CD14-positive monocyte (primary cell): Measurements from ENCODE around the gene USP49. TPM values are rescaled to one million over a fixed set of nuclear protein-coding genes. Genes with fewer than 3 reads are reported as not detected.
A peak's percentile ranks its signal among the peaks of the same experiment; 100 is the strongest.

Experiments
- DNase-seq, 3 donors: peaks; one replicate each; pipeline ENCODE4 v3.0.0-alpha.2; 2011 to 2022
- H2AFZ ChIP-seq: 2 replicates; pipeline ENCODE4 v1.6.0; 2012; ENCODE audit warnings: mild to moderate bottlenecking, low read depth, low read length, inconsistent platforms; ENCODE audit not compliant: insufficient read depth, poor library complexity, severe bottlenecking
- H3K27ac ChIP-seq, 2 donors: 1 replicate in 1 of 2; 2 replicates in 1 of 2; pipeline ENCODE4 v1.5.1; 2012 to 2013; ENCODE audit warnings: low read length in 2 of 2, control low read depth in 1 of 2, inconsistent platforms in 1 of 2, low read depth in 1 of 2, mild to moderate bottlenecking in 1 of 2
- H3K27me3 ChIP-seq, 2 donors: one replicate each; pipeline versions ENCODE4 v1.6.0 to v1.6.1; 2011 to 2013; ENCODE audit warnings: low read length in 2 of 2; ENCODE audit not compliant: control insufficient read depth in 2 of 2, insufficient read depth in 2 of 2
- H3K36me3 ChIP-seq, 2 donors: replicated peaks in 1 of 2; 1 replicate in 1 of 2; 2 replicates in 1 of 2; pipeline versions ENCODE4 v1.5.1 to v1.6.1; 2012 to 2013; ENCODE audit warnings: low read length in 2 of 2, control low read depth in 1 of 2, inconsistent platforms in 1 of 2, mild to moderate bottlenecking in 1 of 2; ENCODE audit not compliant: insufficient read depth in 2 of 2, control insufficient read depth in 1 of 2
- H3K4me1 ChIP-seq, 2 donors: 1 replicate in 1 of 2; 2 replicates in 1 of 2; pipeline versions ENCODE4 v1.5.1 to v1.6.1; 2012 to 2013; ENCODE audit warnings: low read length in 2 of 2, control low read depth in 1 of 2, inconsistent platforms in 1 of 2, mild to moderate bottlenecking in 1 of 2, moderate library complexity in 1 of 2; ENCODE audit not compliant: insufficient read depth in 2 of 2, control insufficient read depth in 1 of 2
- H3K4me2 ChIP-seq: replicated peaks from 2 replicates; pipeline ENCODE3; 2012; ENCODE audit warnings: low read length, moderate library complexity, mild to moderate bottlenecking; ENCODE audit not compliant: poor library complexity, severe bottlenecking; ENCODE audit errors: extremely low read depth
- H3K4me3 ChIP-seq, 3 experiments: fragments of 200-600 bp in 1 of 3; sonication (generic) in 1 of 3; replicated peaks in 1 of 3; 1 replicate in 2 of 3; 2 replicates in 1 of 3; pipeline ENCODE4 v1.5.1; 2011 to 2013; ENCODE audit warnings: low read length in 3 of 3, mild to moderate bottlenecking in 3 of 3, control low read depth in 2 of 3, low read depth in 2 of 3, inconsistent platforms in 1 of 3, moderate library complexity in 1 of 3
- H3K79me2 ChIP-seq: 2 replicates; pipeline ENCODE4 v1.6.0; 2012; ENCODE audit warnings: mild to moderate bottlenecking, control low read depth, inconsistent platforms, low read length, moderate library complexity; ENCODE audit not compliant: insufficient read depth
- H3K9ac ChIP-seq: 2 replicates; pipeline ENCODE4 v1.6.0; 2017; ENCODE audit warnings: low read length, mild to moderate bottlenecking; ENCODE audit not compliant: insufficient read depth, poor library complexity, severe bottlenecking
- H3K9me3 ChIP-seq, 2 donors: replicated peaks in 1 of 2; 1 replicate in 1 of 2; 2 replicates in 1 of 2; pipeline versions ENCODE4 v1.5.1 to v1.6.1; 2012 to 2013; ENCODE audit warnings: low read length in 2 of 2, control low read depth in 1 of 2; ENCODE audit not compliant: control insufficient read depth in 1 of 2, insufficient read depth in 1 of 2
- H4K20me1 ChIP-seq: 2 replicates; pipeline ENCODE4 v1.6.0; 2012; ENCODE audit warnings: mild to moderate bottlenecking, low read length, control low read depth, moderate library complexity; ENCODE audit not compliant: insufficient read depth
- H3K27ac Mint-ChIP-seq, 7 donors: one replicate each; pipeline ENCODE4 v1.8.0; 2020; ENCODE audit warnings: mild to moderate bottlenecking in 7 of 7, mixed read lengths in 7 of 7, moderate library complexity in 6 of 7, inconsistent platforms in 2 of 7
- H3K27me3 Mint-ChIP-seq, 3 donors: one replicate each; pipeline ENCODE4 v1.8.0; 2021 to 2022; ENCODE audit warnings: low read depth in 3 of 3, mild to moderate bottlenecking in 3 of 3, mixed read lengths in 3 of 3, moderate library complexity in 3 of 3, inconsistent platforms in 1 of 3
- H3K36me3 Mint-ChIP-seq, 2 donors: one replicate each; pipeline ENCODE4 v1.8.0; 2020; ENCODE audit warnings: mixed read lengths in 2 of 2, inconsistent platforms in 1 of 2, mild to moderate bottlenecking in 1 of 2
- H3K4me1 Mint-ChIP-seq: one replicate; pipeline ENCODE4 v1.8.0; 2020; ENCODE audit warnings: mild to moderate bottlenecking, mixed read lengths
- H3K4me3 Mint-ChIP-seq, 2 donors: one replicate each; pipeline ENCODE4 v1.8.0; 2020; ENCODE audit warnings: mild to moderate bottlenecking in 2 of 2, mixed read lengths in 2 of 2, moderate library complexity in 1 of 2
- H3K9me3 Mint-ChIP-seq, 7 donors: one replicate each; pipeline ENCODE4 v1.8.0; 2020 to 2022; ENCODE audit warnings: mixed read lengths in 7 of 7, mild to moderate bottlenecking in 6 of 7, moderate library complexity in 6 of 7, inconsistent platforms in 2 of 7
- WGBS: methylation state at CpG from one replicate; pipeline ENCODE4 v1.1.5; 2013; ENCODE audit warnings: missing lambda C conversion rate; ENCODE audit not compliant: insufficient coverage; 5-methylcytosine and 5-hydroxymethylcytosine counted together
- intact Hi-C, 2 donors: fragments of 100-400 bp; cut with micrococcal nuclease; formaldehyde crosslinking; loops; one replicate each; pipeline versions ENCODE4 v1.15.0 to v1.15.1; 2023
- polyA plus RNA-seq, 3 donors: library from polyadenylated mRNA; depleted of rRNA in 1 of 3; unstranded in 2 of 3; stranded (reverse) in 1 of 3; fragments of 300-500 nt in 2 of 3; fragments of >200 nt in 1 of 3; fragmentation: Illumina TruSeq in 2 of 3; gene quantifications; 1 replicate in 2 of 3; 2 replicates in 1 of 3; pipeline ENCODE4 v1.2.3, GENCODE V29; 2012 to 2021
- TF ChIP-seq, protein P1 (sequence below): fragments of 200-600 bp; IDR thresholded peaks from one replicate; pipeline ENCODE4 v1.8.0; 2022; ENCODE audit warnings: antibody characterized with exemption, mild to moderate bottlenecking

Gene USP49
- polyA plus RNA-seq, 3 donors, result 0.08 to 4.8 (median 0.37) TPM

DNA sequence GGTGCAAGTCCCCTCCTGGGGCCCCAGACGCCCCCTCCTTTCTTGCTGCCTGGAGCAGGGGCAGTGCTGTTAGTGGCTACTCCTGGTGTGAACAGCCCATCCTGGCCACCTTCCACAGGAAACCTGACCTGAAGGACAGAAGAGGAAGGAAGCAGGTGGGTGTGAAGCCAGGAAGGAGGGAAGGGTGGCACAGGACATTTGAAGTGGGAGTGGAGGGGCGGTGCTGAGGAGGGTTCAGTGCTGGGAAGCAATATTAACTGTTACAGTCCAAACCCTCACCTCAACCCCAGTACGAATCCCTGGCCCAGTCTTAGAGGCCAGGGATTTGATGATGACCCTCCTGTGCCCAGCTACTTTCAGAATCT, 113.8 kb downstream of the USP49 start:
- Histone ChIP-seq H3K27me3 (peaks cover 0 to 3% of the 10 kb centered on the region in 2 donors), H3K27ac (no peak overlapping the region), H3K4me3 (peak overlapping the region in 1 of 3 experiments; percentile 84), H3K36me3 (no peaks in the 10 kb centered on the region), H3K79me2 (peaks cover 7% of the 10 kb centered on the region), H2AFZ (no peak overlapping the region), H3K4me1 (peaks cover 69 to 83% of the 10 kb centered on the region in 2 donors), H4K20me1 (peaks cover 13% of the 10 kb centered on the region), H3K4me2 (peak overlapping the region; percentile 93), H3K9me3 (no peaks in the 10 kb centered on the region), H3K9ac (no peak overlapping the region)
- WGBS, result 17% methylated on average over 1 of the region's 3 CpGs
- no peaks in the 10 kb centered on the region for H3K9me3 Mint-ChIP-seq
- peak overlapping the region; percentile 71 to 85 for H3K4me3 Mint-ChIP-seq
- peaks cover 3 to 6% of the 10 kb centered on the region in 2 donors for H3K36me3 Mint-ChIP-seq
- DNase-seq, result no peak
- H3K4me1 Mint-ChIP-seq, result peaks cover 70% of the 10 kb centered on the region
- no peak overlapping the region for H3K27ac Mint-ChIP-seq
- TF ChIP-seq, protein P1, sequence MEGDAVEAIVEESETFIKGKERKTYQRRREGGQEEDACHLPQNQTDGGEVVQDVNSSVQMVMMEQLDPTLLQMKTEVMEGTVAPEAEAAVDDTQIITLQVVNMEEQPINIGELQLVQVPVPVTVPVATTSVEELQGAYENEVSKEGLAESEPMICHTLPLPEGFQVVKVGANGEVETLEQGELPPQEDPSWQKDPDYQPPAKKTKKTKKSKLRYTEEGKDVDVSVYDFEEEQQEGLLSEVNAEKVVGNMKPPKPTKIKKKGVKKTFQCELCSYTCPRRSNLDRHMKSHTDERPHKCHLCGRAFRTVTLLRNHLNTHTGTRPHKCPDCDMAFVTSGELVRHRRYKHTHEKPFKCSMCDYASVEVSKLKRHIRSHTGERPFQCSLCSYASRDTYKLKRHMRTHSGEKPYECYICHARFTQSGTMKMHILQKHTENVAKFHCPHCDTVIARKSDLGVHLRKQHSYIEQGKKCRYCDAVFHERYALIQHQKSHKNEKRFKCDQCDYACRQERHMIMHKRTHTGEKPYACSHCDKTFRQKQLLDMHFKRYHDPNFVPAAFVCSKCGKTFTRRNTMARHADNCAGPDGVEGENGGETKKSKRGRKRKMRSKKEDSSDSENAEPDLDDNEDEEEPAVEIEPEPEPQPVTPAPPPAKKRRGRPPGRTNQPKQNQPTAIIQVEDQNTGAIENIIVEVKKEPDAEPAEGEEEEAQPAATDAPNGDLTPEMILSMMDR, result no peak
- H3K27me3 Mint-ChIP-seq, result peaks cover 3 to 13% (median 6%) of the 10 kb centered on the region in 3 donors
- intact Hi-C loops, result loop anchor here (5.0 to 10.0 kb wide), 4 partner anchors 44 to 433 kb away; partner anchors contain the start of genes MRPS10 (in 1 of the 2), TFEB (in 1 of the 2) and USP49 (in 1 of the 2)

DNA sequence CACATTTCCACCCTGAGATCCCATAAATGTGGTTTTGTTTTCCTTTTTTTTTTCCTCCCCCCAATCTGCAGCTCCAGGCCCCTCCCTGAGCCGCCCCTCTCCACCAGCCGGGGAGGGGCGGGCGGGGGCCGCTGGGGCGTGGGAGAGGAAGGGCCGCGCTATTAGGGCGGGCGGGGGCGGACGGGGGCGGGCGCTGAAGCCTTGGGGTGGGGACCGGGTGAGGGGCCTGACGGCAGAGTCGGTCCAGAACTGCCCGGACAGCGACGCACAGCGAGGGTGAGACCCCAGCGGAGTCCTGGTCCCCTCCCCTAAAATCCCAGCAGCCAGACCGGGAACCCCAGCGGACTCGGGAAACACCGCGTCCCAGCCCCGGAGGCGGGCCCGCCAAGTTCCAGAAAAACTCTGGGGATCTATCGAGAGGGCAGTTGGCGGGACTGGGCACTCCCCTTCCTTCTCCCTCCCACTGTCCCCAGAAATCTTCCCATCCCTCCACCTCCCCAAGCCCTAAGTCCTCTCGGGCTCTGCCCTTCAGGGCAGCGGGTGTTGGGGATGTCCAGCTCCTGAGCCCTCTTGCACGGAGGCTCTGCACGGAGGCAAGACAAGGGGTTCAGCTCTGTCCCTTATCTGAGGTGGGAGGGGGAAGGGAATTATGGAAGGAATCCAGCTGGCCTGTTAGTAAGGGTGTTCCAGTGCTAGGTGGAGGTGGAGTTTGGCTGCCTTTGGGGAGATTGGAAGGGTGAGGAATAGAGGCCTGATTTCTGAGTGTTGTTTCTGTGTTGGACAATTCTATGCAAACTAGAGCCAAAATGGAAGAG, 114.4 kb downstream of the USP49 start, which contains the start of gene PRICKLE4:
TSS of gene PRICKLE4 (plus strand) at position 232 of the 815 bp plus-strand sequence. CDS start 2,692 bp downstream, outside the sequence.
- Histone ChIP-seq H3K4me2 (peak within 1 kb of the TSS; percentile 93), H3K36me3 (no peaks in the 10 kb centered on the region), H2AFZ (peak within 1 kb of the TSS; percentile 94), H3K9ac (peak within 1 kb of the TSS; percentile 46), H3K9me3 (no peaks in the 10 kb centered on the region), H4K20me1 (peaks cover 7% of the 10 kb centered on the region), H3K4me3 (peak within 1 kb of the TSS; percentile 61 to 84 (median 80)), H3K27ac (no peak within 1 kb of the TSS), H3K27me3 (peaks cover 0 to 3% of the 10 kb centered on the region in 2 donors), H3K4me1 (peaks cover 64 to 82% of the 10 kb centered on the region in 2 donors), H3K79me2 (peaks cover 7% of the 10 kb centered on the region)
- 0% methylated on average over 21 of the region's 36 CpGs for WGBS
- peaks cover 3 to 13% (median 6%) of the 10 kb centered on the region in 3 donors for H3K27me3 Mint-ChIP-seq
- peak within 1 kb of the TSS; percentile 88 to 89 for H3K4me3 Mint-ChIP-seq
- intact Hi-C loops, result loop anchor here (5.0 to 10.0 kb wide), 4 partner anchors 43 to 434 kb away; partner anchors contain the start of genes MRPS10 (in 1 of the 2), TFEB (in 1 of the 2) and USP49 (in 1 of the 2)
- peaks cover 3 to 8% of the 10 kb centered on the region in 2 donors for H3K36me3 Mint-ChIP-seq
- TF ChIP-seq, protein P1, result no peak
- H3K4me1 Mint-ChIP-seq, result peaks cover 67% of the 10 kb centered on the region
- DNase-seq, result peak in 1 of 3 donors; percentile 10
- H3K27ac Mint-ChIP-seq, result peak within 1 kb of the TSS in 4 of 7 donors; percentile 40 to 77 (median 65)
- H3K9me3 Mint-ChIP-seq, result no peaks in the 10 kb centered on the region
